Stimulated activated CD4-positive, alpha-beta T cell treated with anti-CD3 and anti-CD28 coated beads, Interleukin-2, amount 100 ng/mL, for 24 hours (primary cell): Measurements from ENCODE around the gene CDR2.
"Not testable (repeated sequence)": the region's sequence is repeated elsewhere in the genome, so short reads cannot be mapped to it uniquely, and the experiment has no call there.

ENCODE experiments used
- DNase-seq, 2 donors: peaks; one replicate each; pipeline ENCODE4 v3.0.0-alpha.2; 2020

Gene CDR2

GRCh38 chr16:22374311-22375116 is at the start of gene CDR2:
Gene CDR2, minus strand, starts transcription at chr16:22374619. Its CDS starts 310 bp downstream, at chr16:22374309.
- DNase-seq, result peak; percentile 97 to 98

- DNase-seq, result no peak
Observed at GRCh38 chr16:22423716-22424115, 49.3 kb upstream of the CDR2 start.

- no peak for DNase-seq
Observed at GRCh38 chr16:22421136-22421535, 46.7 kb upstream of the CDR2 start.

- no peak for DNase-seq
Observed at GRCh38 chr16:22420606-22421135, 46.3 kb upstream of the CDR2 start.

GRCh38 chr16:22419908-22420307 is 45.5 kb upstream of the CDR2 start:
- no peak for DNase-seq

- DNase-seq, result no peak
Observed at GRCh38 chr16:22418826-22419225, 44.4 kb upstream of the CDR2 start.

- DNase-seq, result not testable (repeated sequence)
Observed at GRCh38 chr16:22417798-22418197, 43.4 kb upstream of the CDR2 start.

GRCh38 chr16:22417019-22417418 is 42.6 kb upstream of the CDR2 start:
- DNase-seq, result no peak

GRCh38 chr16:22413819-22414218 is 39.4 kb upstream of the CDR2 start:
- DNase-seq, result no peak

- DNase-seq, result no peak
Observed at GRCh38 chr16:22407486-22407885, 33.1 kb upstream of the CDR2 start.

- DNase-seq, result no peak
Observed at GRCh38 chr16:22402191-22402590, 27.8 kb upstream of the CDR2 start.

- no peak for DNase-seq
Observed at GRCh38 chr16:22400900-22401299, 26.5 kb upstream of the CDR2 start.

- no peak for DNase-seq
Observed at GRCh38 chr16:22397931-22398330, 23.5 kb upstream of the CDR2 start.

GRCh38 chr16:22397464-22397863 is 23.0 kb upstream of the CDR2 start:
- no peak for DNase-seq

- no peak for DNase-seq
Observed at GRCh38 chr16:22395960-22396359, 21.5 kb upstream of the CDR2 start.

GRCh38 chr16:22394121-22394520 is 19.7 kb upstream of the CDR2 start:
- DNase-seq, result no peak

- DNase-seq, result no peak
Observed at GRCh38 chr16:22388101-22388644, 13.8 kb upstream of the CDR2 start.

GRCh38 chr16:22386976-22387375 is 12.6 kb upstream of the CDR2 start:
- DNase-seq, result no peak

- no peak for DNase-seq
Observed at GRCh38 chr16:22385196-22385595, 10.8 kb upstream of the CDR2 start.

- DNase-seq, result no peak
Observed at GRCh38 chr16:22383827-22384226, 9.4 kb upstream of the CDR2 start.

- DNase-seq, result no peak
Observed at GRCh38 chr16:22381392-22381791, 7.0 kb upstream of the CDR2 start.

GRCh38 chr16:22380529-22380928 is 6.1 kb upstream of the CDR2 start:
- DNase-seq, result no peak

- no peak for DNase-seq
Observed at GRCh38 chr16:22379656-22380055, 5.2 kb upstream of the CDR2 start.

GRCh38 chr16:22375963-22376640 is 1.7 kb upstream of the CDR2 start:
- no peak for DNase-seq
